ENCODE data around the gene CLOCK.

- TF ChIP-seq CTCF (IDR thresholded peaks at IDR 0.05) (no peak), POLR2AphosphoS5 (IDR thresholded peaks at IDR 0.05; ENCODE audit: low read depth, low read length) (no peak), SIN3A (IDR thresholded peaks at IDR 0.05; ENCODE audit: borderline replicate concordance, insufficient read depth, low read depth, low read length) (no peak), REST (IDR thresholded peaks at IDR 0.05; ENCODE audit: insufficient read depth in 1 of 2, low read depth in 2 of 2, low read length in 1 of 2) (no peak), TCF7L2 (IDR thresholded peaks at IDR 0.05; ENCODE audit: low read depth, low read length) (no peak)
Measured at GRCh38 chr4:55440786-55441185, 105.9 kb downstream of the CLOCK start.

Measured in Panc1 (cell line).